Endothelial cell (in vitro differentiated cells): ENCODE results near the gene PCSK5. TPM values are rescaled to one million over a fixed set of nuclear protein-coding genes. Genes with fewer than 3 reads are reported as not detected.

Source experiments
- DNase-seq: peaks from one replicate; pipeline ENCODE4 v3.0.0; 2021; ENCODE audit warnings: low spot score
- H3K27ac Mint-ChIP-seq: one replicate; pipeline ENCODE4 v1.8.0; 2021; ENCODE audit warnings: mixed read lengths, inconsistent platforms; ENCODE audit not compliant: unreplicated experiment
- H3K27me3 Mint-ChIP-seq: one replicate; pipeline ENCODE4 v1.8.0; 2021; ENCODE audit warnings: mild to moderate bottlenecking, moderate library complexity, mixed read lengths, inconsistent platforms; ENCODE audit not compliant: unreplicated experiment
- H3K36me3 Mint-ChIP-seq: one replicate; pipeline ENCODE4 v1.8.0; 2021; ENCODE audit warnings: mild to moderate bottlenecking, low read depth, mixed read lengths, inconsistent platforms; ENCODE audit not compliant: unreplicated experiment
- H3K4me1 Mint-ChIP-seq: one replicate; pipeline ENCODE4 v1.8.0; 2021; ENCODE audit warnings: mild to moderate bottlenecking, mixed read lengths, inconsistent platforms; ENCODE audit not compliant: unreplicated experiment
- H3K4me3 Mint-ChIP-seq: one replicate; pipeline ENCODE4 v1.8.0; 2021; ENCODE audit warnings: mild to moderate bottlenecking, mixed read lengths, inconsistent platforms; ENCODE audit not compliant: unreplicated experiment
- H3K9me3 Mint-ChIP-seq: one replicate; pipeline ENCODE4 v1.8.0; 2021; ENCODE audit warnings: mixed read lengths, inconsistent platforms; ENCODE audit not compliant: unreplicated experiment
- total RNA-seq: library from RNA; stranded (reverse); fragmentation: NEBNext Ultra II Directional; extraction: Animal tissue kit (Norgen Biotek cat#: 25700); gene quantifications from one replicate; pipeline ENCODE4 v1.2.1, GENCODE V29; 2021; ENCODE audit not compliant: unreplicated experiment
- TF ChIP-seq, protein P1 (sequence below): fragments of 200-600 bp; sonication (generic); IDR thresholded peaks from one replicate; pipeline ENCODE4 v1.5.0; 2021; ENCODE audit warnings: antibody characterized with exemption; ENCODE audit not compliant: unreplicated experiment

Gene PCSK5
- total RNA-seq, 1 donor from 2014 or later: 3.1 TPM

DNA sequence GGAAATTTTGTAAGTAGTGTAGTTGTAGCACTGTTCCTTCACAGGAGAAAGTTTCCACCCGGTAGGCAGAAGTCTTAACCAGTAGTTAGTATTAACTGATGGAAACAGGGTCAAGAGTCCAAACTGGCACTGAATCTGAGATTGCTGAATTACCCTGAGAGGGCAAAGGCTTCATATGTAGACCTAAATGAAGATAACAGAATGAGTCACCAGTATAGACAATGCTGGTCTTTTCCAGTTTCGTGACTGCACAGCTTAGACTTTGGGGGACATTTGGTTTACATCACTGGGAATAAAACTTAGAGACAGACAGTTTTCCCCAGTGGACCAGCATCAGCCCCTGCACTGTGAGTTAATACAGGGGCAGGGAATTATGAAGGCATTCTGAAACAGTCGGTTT, 60.5 kb downstream of the PCSK5 start:
- H3K4me3 Mint-ChIP-seq: no peak overlapping the region
- DNase-seq: no peak
- TF ChIP-seq, protein P1, sequence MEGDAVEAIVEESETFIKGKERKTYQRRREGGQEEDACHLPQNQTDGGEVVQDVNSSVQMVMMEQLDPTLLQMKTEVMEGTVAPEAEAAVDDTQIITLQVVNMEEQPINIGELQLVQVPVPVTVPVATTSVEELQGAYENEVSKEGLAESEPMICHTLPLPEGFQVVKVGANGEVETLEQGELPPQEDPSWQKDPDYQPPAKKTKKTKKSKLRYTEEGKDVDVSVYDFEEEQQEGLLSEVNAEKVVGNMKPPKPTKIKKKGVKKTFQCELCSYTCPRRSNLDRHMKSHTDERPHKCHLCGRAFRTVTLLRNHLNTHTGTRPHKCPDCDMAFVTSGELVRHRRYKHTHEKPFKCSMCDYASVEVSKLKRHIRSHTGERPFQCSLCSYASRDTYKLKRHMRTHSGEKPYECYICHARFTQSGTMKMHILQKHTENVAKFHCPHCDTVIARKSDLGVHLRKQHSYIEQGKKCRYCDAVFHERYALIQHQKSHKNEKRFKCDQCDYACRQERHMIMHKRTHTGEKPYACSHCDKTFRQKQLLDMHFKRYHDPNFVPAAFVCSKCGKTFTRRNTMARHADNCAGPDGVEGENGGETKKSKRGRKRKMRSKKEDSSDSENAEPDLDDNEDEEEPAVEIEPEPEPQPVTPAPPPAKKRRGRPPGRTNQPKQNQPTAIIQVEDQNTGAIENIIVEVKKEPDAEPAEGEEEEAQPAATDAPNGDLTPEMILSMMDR: no peak
- H3K9me3 Mint-ChIP-seq: no peaks in the 10 kb centered on the region
- H3K4me1 Mint-ChIP-seq: peaks cover 8% of the 10 kb centered on the region
- no peak overlapping the region for H3K27ac Mint-ChIP-seq
- H3K36me3 Mint-ChIP-seq: no peaks in the 10 kb centered on the region
- no peaks in the 10 kb centered on the region for H3K27me3 Mint-ChIP-seq

DNA sequence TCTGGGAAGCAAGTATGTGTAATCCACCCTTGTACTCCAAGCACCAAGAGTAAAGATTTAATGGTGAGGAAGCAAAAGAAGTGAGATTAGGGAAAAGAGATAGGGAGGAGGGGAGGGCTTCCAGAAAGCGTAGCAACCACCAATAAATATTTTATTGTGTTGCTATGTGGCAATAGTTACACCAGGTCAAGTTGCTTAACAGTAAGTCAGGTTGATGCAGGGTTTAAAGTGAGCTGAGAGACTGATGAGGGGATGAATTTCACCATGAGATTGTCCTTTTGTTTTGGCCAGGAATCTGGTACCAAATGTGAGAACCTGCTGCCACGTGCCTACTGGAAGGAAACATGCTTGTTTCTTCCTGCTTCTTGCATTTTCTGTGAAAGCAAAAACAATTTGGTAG, 62.7 kb downstream of the PCSK5 start:
- no peaks in the 10 kb centered on the region for H3K27me3 Mint-ChIP-seq
- no peak overlapping the region for H3K27ac Mint-ChIP-seq
- peaks cover 8% of the 10 kb centered on the region for H3K4me1 Mint-ChIP-seq
- no peaks in the 10 kb centered on the region for H3K36me3 Mint-ChIP-seq
- no peak for DNase-seq
- TF ChIP-seq, protein P1: no peak
- H3K9me3 Mint-ChIP-seq: no peaks in the 10 kb centered on the region
- H3K4me3 Mint-ChIP-seq: no peak overlapping the region

DNA sequence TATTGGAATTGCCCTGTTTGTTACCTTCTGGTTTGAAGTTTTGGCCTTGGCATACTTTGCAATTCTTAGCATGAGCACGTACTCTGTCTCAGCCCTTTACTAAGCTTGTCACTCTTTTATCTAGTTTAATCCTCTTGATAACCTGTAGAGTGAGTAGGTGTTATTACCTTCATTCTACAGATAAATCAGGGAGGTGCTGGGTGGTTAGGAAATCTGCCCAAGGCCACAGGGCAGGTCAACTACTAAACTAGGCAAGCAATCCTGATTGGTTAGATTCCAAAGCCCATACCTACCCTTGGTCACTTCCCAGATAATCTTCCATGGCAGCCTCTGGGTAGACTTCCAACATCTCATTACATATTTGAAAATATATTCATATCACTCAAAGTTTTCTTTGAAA, 65.7 kb downstream of the PCSK5 start:
- Mint-ChIP-seq H3K27ac (no peak overlapping the region), H3K36me3 (no peaks in the 10 kb centered on the region), H3K4me3 (no peak overlapping the region), H3K9me3 (no peaks in the 10 kb centered on the region), H3K4me1 (peaks cover 8% of the 10 kb centered on the region), H3K27me3 (no peaks in the 10 kb centered on the region)
- TF ChIP-seq, protein P1: no peak
- no peak for DNase-seq

DNA sequence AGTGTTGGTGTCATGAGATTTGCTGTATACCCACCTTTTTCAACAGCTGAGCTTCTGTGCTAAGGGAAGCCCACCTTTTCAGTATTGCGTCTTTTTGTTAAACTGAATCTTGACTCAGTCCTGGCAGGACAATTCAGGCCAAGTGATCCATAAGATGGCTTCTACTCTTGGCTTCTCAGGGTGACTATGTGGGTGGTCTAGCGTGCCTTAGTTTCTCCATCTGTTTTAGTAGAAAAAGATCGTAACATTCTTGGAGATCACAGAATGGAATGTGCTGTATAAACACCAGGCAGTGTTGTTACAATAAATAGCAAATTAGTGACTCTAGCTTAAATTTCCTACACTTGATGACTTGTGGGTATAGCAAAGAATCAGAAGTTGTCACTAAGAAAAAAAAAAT, 66.6 kb downstream of the PCSK5 start:
- TF ChIP-seq, protein P1: no peak
- Mint-ChIP-seq H3K4me3 (no peak overlapping the region), H3K27me3 (peaks cover 2% of the 10 kb centered on the region), H3K36me3 (no peaks in the 10 kb centered on the region), H3K9me3 (no peaks in the 10 kb centered on the region), H3K27ac (no peak overlapping the region), H3K4me1 (peaks cover 8% of the 10 kb centered on the region)
- no peak for DNase-seq

DNA sequence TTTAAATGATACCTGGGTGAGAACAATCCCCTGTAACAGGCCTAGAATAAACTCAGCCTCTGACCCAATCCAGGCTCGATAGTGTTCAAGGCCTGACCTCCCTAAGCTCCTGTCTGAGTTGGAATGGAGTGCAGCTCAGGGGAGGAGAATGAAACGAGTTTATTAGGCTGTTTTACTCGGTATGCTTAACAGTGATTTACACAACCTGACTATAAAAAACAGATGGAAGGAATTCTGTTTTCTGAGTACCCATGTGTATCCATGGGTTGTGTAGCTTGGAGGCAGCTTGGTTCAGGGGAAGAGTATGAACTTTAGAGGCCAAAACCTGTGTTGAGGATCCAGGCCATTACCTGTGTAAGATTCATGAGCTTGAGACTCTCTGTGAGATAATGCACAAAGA, 67.8 kb downstream of the PCSK5 start:
- Mint-ChIP-seq H3K27ac (no peak overlapping the region), H3K4me3 (no peak overlapping the region), H3K36me3 (no peaks in the 10 kb centered on the region), H3K9me3 (no peaks in the 10 kb centered on the region), H3K4me1 (peaks cover 6% of the 10 kb centered on the region), H3K27me3 (peaks cover 2% of the 10 kb centered on the region)
- TF ChIP-seq, protein P1: no peak
- DNase-seq: no peak
